Measurements from ENCODE around the gene ZNF177.

ZNF177 gene

DNA sequence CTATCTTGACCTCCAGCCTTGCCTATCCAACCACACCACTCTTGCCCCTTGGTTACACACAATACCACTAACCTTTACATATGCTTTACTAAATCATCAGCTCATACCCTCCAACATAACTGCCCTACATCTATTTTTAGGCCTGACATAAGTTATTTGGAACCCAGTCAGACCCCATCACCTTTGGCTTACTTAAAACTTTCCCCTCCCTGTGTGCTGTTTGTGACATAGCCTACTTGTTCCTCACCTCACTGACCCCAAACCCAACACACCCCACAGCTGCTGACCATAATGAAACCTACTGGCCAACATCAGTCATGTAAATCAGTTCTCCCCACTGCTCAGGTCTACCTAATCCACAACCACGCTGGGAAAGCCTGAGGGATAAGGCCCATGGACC, 67.6 kb downstream of the ZNF177 start:
- DNase-seq (ENCODE audit: low read depth) = no peak

DNA sequence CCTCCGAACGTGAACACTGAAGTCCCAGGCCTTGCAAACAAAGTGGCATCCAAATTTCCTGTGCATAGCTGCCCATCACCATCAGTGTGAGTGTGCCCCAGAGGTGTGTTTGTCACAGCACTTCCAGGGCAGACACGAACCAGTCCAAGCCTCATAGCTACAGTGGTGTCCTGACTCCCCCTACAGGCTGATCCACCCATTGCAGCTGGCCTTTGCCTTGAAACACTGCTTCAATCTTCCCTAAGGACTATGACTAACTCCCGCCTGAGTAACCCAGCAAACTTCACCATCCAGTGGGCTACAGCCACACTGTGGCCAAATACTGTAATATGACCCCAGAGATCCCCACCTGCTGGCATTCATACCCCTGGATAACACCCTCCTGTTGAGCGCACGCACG, 68.7 kb downstream of the ZNF177 start:
- no peak for DNase-seq (ENCODE audit: low read depth)
